K562 (cell line): ENCODE measurements around the gene C18orf63. TPM values are rescaled to one million over a fixed set of nuclear protein-coding genes. Genes with fewer than 3 reads are reported as not detected.

Source experiments
- ATAC-seq: fragments of 200-7000 bp; cut with Tn5 transposase; 3 replicates; pipeline ENCODE4 v1.9.1; 2020; ENCODE audit warnings: moderate library complexity
- BruUV-seq: library from RNA; stranded (reverse); fragments of 400-500 nt; replicated peaks from 2 replicates; lab custom pipeline; 2021; lab: Mats Ljungman, UMichigan
- CTCF ChIA-PET: fragments of 300-600 bp; formaldehyde crosslinking; extraction: SDS; loops from one replicate; lab custom pipeline; 2021; ENCODE audit warnings: low intra/inter-chr PET ratio; lab: Yijun Ruan, JAX
- POLR2A ChIA-PET: fragments of 300-600, 350-650 bp; sonication (Branson Sonifier 250); formaldehyde crosslinking; extraction: SDS; loops from one replicate; lab custom pipeline; 2021; ENCODE audit warnings: antibody characterized with exemption, inconsistent platforms; lab: Yijun Ruan, JAX
- DNase-seq, 4 experiments: peaks; one replicate each; pipeline versions ENCODE4 v3.0.0 to v3.0.0-alpha.2; 2011 to 2018; ENCODE audit warnings: low spot score in 3 of 4, mixed read lengths in 3 of 4; ENCODE audit errors: extremely low read depth in 1 of 4
- FAIRE-seq: peaks from 2 replicates; lab custom pipeline; 2011; peaks lifted over from hg19 to GRCh38; lab: Jason Lieb, UNC
- H2AFZ ChIP-seq: 2 replicates; pipeline ENCODE4 v1.6.0; 2011; ENCODE audit warnings: low read depth, low read length, control low read depth, inconsistent platforms
- H3K27ac ChIP-seq: fragments of 200-600 bp; 3 replicates; pipeline ENCODE4 v1.8.0; 2011; ENCODE audit warnings: low read depth, mild to moderate bottlenecking, control low read depth, inconsistent platforms, low read length, moderate library complexity, mixed read lengths; ENCODE audit errors: extremely low read depth
- H3K27me3 ChIP-seq, 2 experiments: fragments of 300-600 bp in 1 of 2; 2 replicates in 1 of 2; 3 replicates in 1 of 2; pipeline versions ENCODE4 v1.6.0 to v1.8.0; 2011; ENCODE audit warnings: inconsistent platforms in 2 of 2, low read length in 2 of 2, mild to moderate bottlenecking in 1 of 2, mixed read lengths in 1 of 2, moderate library complexity in 1 of 2; ENCODE audit not compliant: control insufficient read depth in 2 of 2, insufficient read depth in 2 of 2
- H3K36me3 ChIP-seq: fragments of 300-600 bp; 3 replicates; pipeline ENCODE4 v1.8.0; 2011; ENCODE audit warnings: mild to moderate bottlenecking, low read length, inconsistent platforms; ENCODE audit not compliant: control insufficient read depth, insufficient read depth
- H3K4me1 ChIP-seq, 2 experiments: fragments of 200-600 bp in 1 of 2; replicated peaks in 1 of 2; 2 replicates in 1 of 2; 3 replicates in 1 of 2; pipeline versions ENCODE4 v1.5.1 to v1.8.0; 2011; ENCODE audit warnings: inconsistent platforms in 2 of 2, low read length in 2 of 2, mild to moderate bottlenecking in 1 of 2, mixed read lengths in 1 of 2, moderate library complexity in 1 of 2; ENCODE audit not compliant: control insufficient read depth in 2 of 2, insufficient read depth in 2 of 2
- H3K4me2 ChIP-seq: 2 replicates; pipeline ENCODE4 v1.6.1; 2011; ENCODE audit warnings: low read length, control low read depth, inconsistent platforms, mixed read lengths; ENCODE audit not compliant: insufficient read depth
- H3K4me3 ChIP-seq: fragments of 200-600 bp; sonication (generic), shearing (Covaris generic); 2 replicates; pipeline ENCODE4 v1.5.1; 2016; ENCODE audit warnings: control low read depth, inconsistent platforms
- H3K79me2 ChIP-seq: fragments of 200-600 bp; 3 replicates; pipeline ENCODE4 v1.8.0; 2011; ENCODE audit warnings: low read length, inconsistent platforms; ENCODE audit not compliant: control insufficient read depth, insufficient read depth
- H3K9ac ChIP-seq, 2 experiments: 2 replicates each; pipeline versions ENCODE4 v1.6.0 to v1.6.1; 2011; ENCODE audit warnings: low read depth in 2 of 2, low read length in 2 of 2, control low read depth in 1 of 2, inconsistent platforms in 1 of 2, mild to moderate bottlenecking in 1 of 2, mixed read lengths in 1 of 2; ENCODE audit not compliant: insufficient read depth in 1 of 2
- H3K9me1 ChIP-seq: one replicate; pipeline ENCODE4 v1.6.0; 2011; ENCODE audit warnings: inconsistent platforms, mild to moderate bottlenecking, low read length, moderate library complexity; ENCODE audit not compliant: control insufficient read depth, insufficient read depth
- H3K9me3 ChIP-seq: replicated peaks from 2 replicates; pipeline ENCODE4 v1.5.1; 2011; ENCODE audit warnings: low read depth, low read length, inconsistent platforms; ENCODE audit not compliant: control insufficient read depth, insufficient read depth
- H4K20me1 ChIP-seq: replicated peaks from 2 replicates; pipeline ENCODE4 v1.6.1; 2011; ENCODE audit warnings: low read length, inconsistent platforms, mixed read lengths; ENCODE audit not compliant: control insufficient read depth, insufficient read depth
- ARNT ChIP-seq, 2 experiments: fragments of 450-650 bp; IDR thresholded peaks; 2 replicates each; pipeline ENCODE4 v1.6.1; 2016; ENCODE audit warnings: mild to moderate bottlenecking in 1 of 2
- BCL6 ChIP-seq: fragments of 250-450 bp; sonication (Bioruptor Pico); IDR thresholded peaks from 2 replicates; pipeline ENCODE4 v1.4.0; 2020
- CBX3 ChIP-seq, 2 experiments: IDR thresholded peaks; 1 replicate in 1 of 2; 2 replicates in 1 of 2; pipeline ENCODE4 v1.6.1; 2012; ENCODE audit warnings: inconsistent platforms in 2 of 2, low read length in 2 of 2, borderline replicate concordance in 1 of 2, control low read depth in 1 of 2
- CEBPZ ChIP-seq: fragments of 150-350 bp; IDR thresholded peaks from 2 replicates; pipeline ENCODE4 v1.6.1; 2014; ENCODE audit warnings: low read depth, mild to moderate bottlenecking, low read length, borderline replicate concordance
- ETV1 ChIP-seq: fragments of 450-650 bp; conservative IDR thresholded peaks from 2 replicates; pipeline ENCODE4 v1.6.1; 2016; ENCODE audit warnings: missing genetic modification characterization, control low read depth, low read depth, missing compliant biosample characterization
- GTF2F1 ChIP-seq: IDR thresholded peaks from 2 replicates; pipeline ENCODE4 v1.6.1; 2011; ENCODE audit warnings: low read depth, low read length, improper control_type of control experiment
- MLLT1 ChIP-seq, 2 experiments: fragments of 450-650 bp; IDR thresholded peaks; 2 replicates each; pipeline ENCODE4 v1.6.1; 2016
- NFYB ChIP-seq: IDR thresholded peaks from 2 replicates; pipeline ENCODE4 v1.6.1; 2011; ENCODE audit warnings: mild to moderate bottlenecking, moderate library complexity; ENCODE audit not compliant: insufficient read length; ENCODE audit errors: extremely low read depth
- ZNF23 ChIP-seq: fragments of 250-450 bp; sonication (Bioruptor Pico); IDR thresholded peaks from 2 replicates; pipeline ENCODE4 v1.4.0; 2020; ENCODE audit warnings: mild to moderate bottlenecking
- WGBS: fragments of 100-300 bp; shearing (Covaris generic); methylation state at CpG from one replicate; pipeline ENCODE4 v1.1.6; 2016; ENCODE audit warnings: low coverage, mixed read lengths; ENCODE audit not compliant: insufficient coverage; ENCODE audit errors: missing lambda C conversion rate; 5-methylcytosine and 5-hydroxymethylcytosine counted together
- in situ Hi-C: fragments of 300-500 bp; cut with MboI; formaldehyde crosslinking; loops from 4 replicates; pipeline ENCODE4 v1.15.0; 2018; ENCODE audit warnings: inconsistent platforms, mixed read lengths
- intact Hi-C: fragments of 100-400 bp; cut with micrococcal nuclease; formaldehyde crosslinking; loops from 2 replicates; pipeline ENCODE4 v1.14.2; 2022
- polyA plus RNA-seq, 8 experiments: library from polyadenylated mRNA; depleted of rRNA in 4 of 8; stranded (reverse) in 5 of 8; unstranded in 3 of 8; fragments of >200 nt; fragmentation: Nextera tagmentation in 2 of 8; fragmentation: Illumina TruSeq in 1 of 8; extraction: Ambion mirVana in 2 of 8; extraction: Trizol in 1 of 8; gene quantifications; 2 replicates each; pipeline versions ENCODE4 v1.2.1 to v1.2.3, GENCODE V29; 2011 to 2014; ENCODE audit warnings: inconsistent platforms in 1 of 8, missing spikeins in 1 of 8
- total RNA-seq, 7 experiments: library from RNA; depleted of rRNA in 6 of 7; stranded (reverse); fragments of >200 nt in 6 of 7; fragmentation: Illumina TruSeq in 2 of 7; extraction: Trizol in 2 of 7; gene quantifications; 2 replicates each; pipeline versions ENCODE4 v1.2.1 to v1.2.3, GENCODE V29; 2011 to 2021; ENCODE audit warnings: low replicate concordance in 1 of 7
- TF ChIP-seq, protein P1 (sequence below): fragments of 450-650 bp; formaldehyde crosslinking; IDR thresholded peaks from 2 replicates; pipeline ENCODE4 v1.4.0; 2020; ENCODE audit warnings: mild to moderate bottlenecking, moderate library complexity
- TF ChIP-seq, protein P2 (sequence below): sonication (generic); formaldehyde crosslinking; IDR thresholded peaks from 2 replicates; pipeline ENCODE4 v1.9.0; 2022; ENCODE audit warnings: mild to moderate bottlenecking, missing genetic modification reagents

C18orf63 gene
- total and polyA plus RNA-seq, 9 of the 15 experiments (the other 6 are each of a cell fraction or from before 2014, with no cell fraction given), result not detected

GRCh38 chr18:74273394-74273793 is 42.2 kb upstream of the C18orf63 start:
- Histone ChIP-seq H3K27ac (no peak overlapping the region), H2AFZ (no peak overlapping the region), H3K9ac (no peak overlapping the region), H4K20me1 (no peaks in the 10 kb centered on the region), H3K36me3 (no peaks in the 10 kb centered on the region), H3K4me3 (no peak overlapping the region), H3K4me1 (peaks cover 3 to 16% of the 10 kb centered on the region in 2 experiments; a peak in 4 of 5 replicates)
- no peak for ATAC-seq
- CTCF ChIA-PET, result no interaction called here
- intact Hi-C loops, result no loop called here
- no peak for TF ChIP-seq CEBPZ
- no peak for TF ChIP-seq ZNF23 (CRISPR knock-in tag)
- no peak for TF ChIP-seq BCL6 (CRISPR knock-in tag)
- TF ChIP-seq, protein P1, sequence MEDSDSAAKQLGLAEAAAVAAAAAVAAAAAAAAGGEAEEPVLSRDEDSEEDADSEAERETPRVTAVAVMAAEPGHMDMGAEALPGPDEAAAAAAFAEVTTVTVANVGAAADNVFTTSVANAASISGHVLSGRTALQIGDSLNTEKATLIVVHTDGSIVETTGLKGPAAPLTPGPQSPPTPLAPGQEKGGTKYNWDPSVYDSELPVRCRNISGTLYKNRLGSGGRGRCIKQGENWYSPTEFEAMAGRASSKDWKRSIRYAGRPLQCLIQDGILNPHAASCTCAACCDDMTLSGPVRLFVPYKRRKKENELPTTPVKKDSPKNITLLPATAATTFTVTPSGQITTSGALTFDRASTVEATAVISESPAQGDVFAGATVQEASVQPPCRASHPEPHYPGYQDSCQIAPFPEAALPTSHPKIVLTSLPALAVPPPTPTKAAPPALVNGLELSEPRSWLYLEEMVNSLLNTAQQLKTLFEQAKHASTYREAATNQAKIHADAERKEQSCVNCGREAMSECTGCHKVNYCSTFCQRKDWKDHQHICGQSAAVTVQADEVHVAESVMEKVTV (CRISPR knock-in tag), result no peak
- TF ChIP-seq, protein P2, sequence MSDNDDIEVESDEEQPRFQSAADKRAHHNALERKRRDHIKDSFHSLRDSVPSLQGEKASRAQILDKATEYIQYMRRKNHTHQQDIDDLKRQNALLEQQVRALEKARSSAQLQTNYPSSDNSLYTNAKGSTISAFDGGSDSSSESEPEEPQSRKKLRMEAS (CRISPR knock-in tag), result no peak
- TF ChIP-seq NFYB, result no peak
- TF ChIP-seq CBX3 (IDR thresholded peaks at IDR 0.05; ENCODE audit: borderline replicate concordance in 1 of 2, low read length in 2 of 2), result no peak
- TF ChIP-seq ETV1 (tag), result no peak
- no peak for TF ChIP-seq MLLT1 (IDR thresholded peaks at IDR 0.05)
- no peak for TF ChIP-seq GTF2F1
- TF ChIP-seq ARNT (IDR thresholded peaks at IDR 0.05), result no peak
- TF ChIP-seq, all 486 proteins: peak for 0
- H3K9me1 ChIP-seq, result no peaks in the 10 kb centered on the region
- H3K9me3 ChIP-seq, result no peaks in the 10 kb centered on the region
- no peak overlapping the region for H3K4me2 ChIP-seq
- BruUV-seq, result no TSS peak
- H3K27me3 ChIP-seq, result no peaks in the 10 kb centered on the region
- 56% methylated on average over 2 of the region's 3 CpGs for WGBS
- in situ Hi-C loops, result no loop called here
- POLR2A ChIA-PET, result interaction anchor here (1.2 kb wide), 1 partner anchor 11 kb away, joined by 3 read pairs; no protein-coding TSS in a partner anchor
- no peak for DNase-seq
- no peak for FAIRE-seq
- H3K79me2 ChIP-seq, result no peaks in the 10 kb centered on the region
